Thyroid gland (tissue), 4 donors: ENCODE measurements around the gene APLF.

ENCODE experiments used
- POLR2A ChIP-seq, 2 donors: fragments of 450-650 bp; IDR thresholded peaks; one replicate each; pipeline ENCODE4 v1.6.1; 2017; ENCODE audit warnings: antibody characterized with exemption in 2 of 2, mild to moderate bottlenecking in 2 of 2, moderate library complexity in 1 of 2
- TF ChIP-seq, protein P1 (sequence below), 6 experiments: fragments of 200-600 bp in 3 of 6; fragments of 450-650 bp in 3 of 6; sonication (generic) in 3 of 6; IDR thresholded peaks; one replicate each; pipeline ENCODE4 v1.5.1; 2016 to 2019; ENCODE audit warnings: antibody characterized with exemption in 6 of 6, mild to moderate bottlenecking in 2 of 6, inconsistent platforms in 1 of 6, moderate library complexity in 1 of 6

DNA sequence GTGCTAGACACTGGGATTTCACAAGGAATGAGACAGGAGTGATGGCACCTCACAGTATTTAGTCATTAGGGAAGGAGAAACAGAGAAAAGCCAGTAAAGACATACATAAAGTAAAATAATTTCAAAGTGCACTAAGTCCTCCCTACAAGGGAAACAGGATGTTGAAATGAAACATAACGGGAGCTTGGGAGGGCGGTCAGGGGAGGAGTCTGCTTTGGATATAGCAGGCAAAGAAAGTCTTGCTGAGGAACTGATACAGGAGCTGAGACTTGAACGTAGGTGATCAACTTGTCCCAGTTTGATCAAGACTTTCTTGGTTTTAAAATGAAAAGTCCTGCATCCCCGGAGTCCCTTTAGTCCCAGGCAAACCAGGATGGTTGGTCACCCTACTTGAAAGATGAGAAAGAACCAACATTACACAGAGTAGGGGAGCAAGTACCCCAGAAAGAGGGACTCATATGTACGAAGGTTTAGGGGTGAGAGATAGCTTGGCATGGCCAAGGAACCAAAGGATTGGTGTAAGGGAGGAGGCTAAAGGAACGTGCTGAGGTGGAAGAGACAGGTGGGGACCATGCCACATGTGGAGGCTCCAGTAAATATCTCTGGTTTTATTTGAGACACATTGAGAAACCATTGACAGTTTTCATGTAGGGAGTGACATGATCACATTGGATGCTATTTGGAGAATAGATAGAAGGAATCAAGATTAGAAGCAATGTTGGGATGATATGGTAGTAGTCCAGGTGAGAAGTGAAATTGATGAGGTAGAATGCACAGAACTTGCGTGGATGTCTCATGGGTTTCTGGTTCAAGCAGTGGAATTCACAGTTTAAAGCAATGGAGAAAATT is 28.7 kb upstream of the APLF start:
- no peak for TF ChIP-seq POLR2A (IDR thresholded peaks at IDR 0.05)
- TF ChIP-seq, protein P1, sequence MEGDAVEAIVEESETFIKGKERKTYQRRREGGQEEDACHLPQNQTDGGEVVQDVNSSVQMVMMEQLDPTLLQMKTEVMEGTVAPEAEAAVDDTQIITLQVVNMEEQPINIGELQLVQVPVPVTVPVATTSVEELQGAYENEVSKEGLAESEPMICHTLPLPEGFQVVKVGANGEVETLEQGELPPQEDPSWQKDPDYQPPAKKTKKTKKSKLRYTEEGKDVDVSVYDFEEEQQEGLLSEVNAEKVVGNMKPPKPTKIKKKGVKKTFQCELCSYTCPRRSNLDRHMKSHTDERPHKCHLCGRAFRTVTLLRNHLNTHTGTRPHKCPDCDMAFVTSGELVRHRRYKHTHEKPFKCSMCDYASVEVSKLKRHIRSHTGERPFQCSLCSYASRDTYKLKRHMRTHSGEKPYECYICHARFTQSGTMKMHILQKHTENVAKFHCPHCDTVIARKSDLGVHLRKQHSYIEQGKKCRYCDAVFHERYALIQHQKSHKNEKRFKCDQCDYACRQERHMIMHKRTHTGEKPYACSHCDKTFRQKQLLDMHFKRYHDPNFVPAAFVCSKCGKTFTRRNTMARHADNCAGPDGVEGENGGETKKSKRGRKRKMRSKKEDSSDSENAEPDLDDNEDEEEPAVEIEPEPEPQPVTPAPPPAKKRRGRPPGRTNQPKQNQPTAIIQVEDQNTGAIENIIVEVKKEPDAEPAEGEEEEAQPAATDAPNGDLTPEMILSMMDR (IDR thresholded peaks at IDR 0.05), result no peak
